Measurements from ENCODE around the gene LY6G5C. TPM values are rescaled to one million over a fixed set of nuclear protein-coding genes. Genes with fewer than 3 reads are reported as not detected.

The LY6G5C gene
- total and polyA plus RNA-seq, 10 donors: 3.3 to 7.9 (median 5.2) TPM

DNA sequence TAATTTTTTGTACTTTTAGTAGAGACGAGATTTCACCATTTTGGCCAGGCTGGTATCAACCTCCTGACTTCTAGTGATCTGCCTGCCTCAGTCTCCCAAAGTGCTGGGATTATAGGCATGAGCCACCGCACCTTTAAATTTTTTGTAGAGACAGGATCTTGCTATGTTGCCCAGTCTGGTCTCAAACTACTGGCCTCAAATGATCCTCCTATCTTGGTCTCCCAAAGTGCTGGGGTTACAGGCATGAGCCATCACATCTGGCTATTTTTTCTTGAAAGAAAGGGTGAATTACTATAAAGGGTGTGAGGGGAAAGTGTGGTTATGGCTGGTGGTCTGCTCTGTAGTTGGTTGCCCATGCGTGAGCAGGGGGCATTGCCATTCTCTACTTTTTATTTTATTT is 27.4 kb upstream of the LY6G5C start:
- H3K4me1 ChIP-seq: peaks cover 0 to 30% (median 16%) of the 10 kb centered on the region in 6 donors
- intact Hi-C loops (cut with DNase I; ENCODE audit: low total_unique reads): no loop called here
- no peak overlapping the region for H3K4me3 ChIP-seq
- DNase-seq: no peak
- H3K27ac ChIP-seq: no peak overlapping the region
- no peaks in the 10 kb centered on the region for H3K36me3 ChIP-seq
- TF ChIP-seq, protein P1, sequence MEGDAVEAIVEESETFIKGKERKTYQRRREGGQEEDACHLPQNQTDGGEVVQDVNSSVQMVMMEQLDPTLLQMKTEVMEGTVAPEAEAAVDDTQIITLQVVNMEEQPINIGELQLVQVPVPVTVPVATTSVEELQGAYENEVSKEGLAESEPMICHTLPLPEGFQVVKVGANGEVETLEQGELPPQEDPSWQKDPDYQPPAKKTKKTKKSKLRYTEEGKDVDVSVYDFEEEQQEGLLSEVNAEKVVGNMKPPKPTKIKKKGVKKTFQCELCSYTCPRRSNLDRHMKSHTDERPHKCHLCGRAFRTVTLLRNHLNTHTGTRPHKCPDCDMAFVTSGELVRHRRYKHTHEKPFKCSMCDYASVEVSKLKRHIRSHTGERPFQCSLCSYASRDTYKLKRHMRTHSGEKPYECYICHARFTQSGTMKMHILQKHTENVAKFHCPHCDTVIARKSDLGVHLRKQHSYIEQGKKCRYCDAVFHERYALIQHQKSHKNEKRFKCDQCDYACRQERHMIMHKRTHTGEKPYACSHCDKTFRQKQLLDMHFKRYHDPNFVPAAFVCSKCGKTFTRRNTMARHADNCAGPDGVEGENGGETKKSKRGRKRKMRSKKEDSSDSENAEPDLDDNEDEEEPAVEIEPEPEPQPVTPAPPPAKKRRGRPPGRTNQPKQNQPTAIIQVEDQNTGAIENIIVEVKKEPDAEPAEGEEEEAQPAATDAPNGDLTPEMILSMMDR (IDR thresholded peaks at IDR 0.05 in 8 of 11, conservative IDR thresholded peaks at IDR 0.05 in 3 of 11): no peak
- TF ChIP-seq POLR2A (IDR thresholded peaks at IDR 0.05): no peak
- TF ChIP-seq POLR2AphosphoS5 (IDR thresholded peaks at IDR 0.05): no peak
- no peaks in the 10 kb centered on the region for H3K9me3 ChIP-seq
- 90 to 96% (median 92%) methylated on average over 3 of the region's 3 CpGs for WGBS, 5 donors
- no peaks in the 10 kb centered on the region for H3K27me3 ChIP-seq (replicated peaks in 1 of 7)

DNA sequence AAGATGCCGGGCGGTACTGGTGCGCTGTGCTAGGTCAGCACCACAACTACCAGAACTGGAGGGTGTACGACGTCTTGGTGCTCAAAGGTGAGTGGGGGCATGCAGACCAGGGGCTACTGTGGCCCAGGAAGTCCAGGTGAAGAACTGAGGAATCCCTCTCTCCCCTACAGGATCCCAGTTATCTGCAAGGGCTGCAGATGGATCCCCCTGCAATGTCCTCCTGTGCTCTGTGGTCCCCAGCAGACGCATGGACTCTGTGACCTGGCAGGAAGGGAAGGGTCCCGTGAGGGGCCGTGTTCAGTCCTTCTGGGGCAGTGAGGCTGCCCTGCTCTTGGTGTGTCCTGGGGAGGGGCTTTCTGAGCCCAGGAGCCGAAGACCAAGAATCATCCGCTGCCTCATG is 26.8 kb upstream of the LY6G5C start:
- DNase-seq: no peak
- WGBS, 5 donors: 74 to 88% (median 88%) methylated on average over 5 to 10 of the region's 10 CpGs
- intact Hi-C loops (cut with DNase I; ENCODE audit: low total_unique reads): no loop called here
- H3K36me3 ChIP-seq: no peaks in the 10 kb centered on the region
- no peak overlapping the region for H3K4me3 ChIP-seq
- H3K27ac ChIP-seq: no peak overlapping the region
- H3K27me3 ChIP-seq (replicated peaks in 1 of 7): no peaks in the 10 kb centered on the region
- peaks cover 0 to 30% (median 17%) of the 10 kb centered on the region in 6 donors for H3K4me1 ChIP-seq
- TF ChIP-seq, protein P1 (IDR thresholded peaks at IDR 0.05 in 8 of 11, conservative IDR thresholded peaks at IDR 0.05 in 3 of 11): no peak
- TF ChIP-seq POLR2A (IDR thresholded peaks at IDR 0.05) (no peak), POLR2AphosphoS5 (IDR thresholded peaks at IDR 0.05) (no peak)
- H3K9me3 ChIP-seq: no peaks in the 10 kb centered on the region

DNA sequence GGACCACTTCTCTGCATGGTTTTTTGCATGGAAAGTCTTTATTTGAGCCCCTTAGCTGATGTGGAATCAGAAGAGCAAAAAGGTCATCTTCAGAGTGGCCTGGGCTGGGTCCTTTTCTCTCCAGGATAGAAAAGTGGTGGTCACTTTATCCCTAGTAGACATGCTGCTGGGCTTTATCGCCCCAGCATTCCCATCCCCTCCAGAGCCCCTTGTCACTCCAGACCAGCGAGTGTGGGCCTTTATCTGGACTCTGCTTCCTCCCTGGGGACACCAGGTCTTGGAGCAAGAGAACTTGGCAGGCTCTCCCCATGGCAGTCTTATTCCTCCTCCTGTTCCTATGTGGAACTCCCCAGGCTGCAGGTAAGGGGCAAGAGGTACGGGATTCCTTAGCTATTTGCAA is 25.7 kb upstream of the LY6G5C start, which contains the start of gene LY6G6F:
LY6G6F (plus strand) TSS at position 268 of the 400 bp plus-strand sequence; CDS start at position 309, 41 bp downstream.
- Histone ChIP-seq H3K27ac (no peak within 1 kb of the TSS), H3K4me1 (peaks cover 7 to 36% (median 24%) of the 10 kb centered on the region in 6 donors), H3K9me3 (no peaks in the 10 kb centered on the region), H3K4me3 (no peak within 1 kb of the TSS), H3K36me3 (peaks cover 0 to 2% (median 0%) of the 10 kb centered on the region in 6 donors), H3K27me3 (replicated peaks in 1 of 7) (no peaks in the 10 kb centered on the region)
- no peak for DNase-seq
- TF ChIP-seq, protein P1 (IDR thresholded peaks at IDR 0.05 in 8 of 11, conservative IDR thresholded peaks at IDR 0.05 in 3 of 11): no peak
- no peak for TF ChIP-seq POLR2AphosphoS5 (IDR thresholded peaks at IDR 0.05)
- no peak for TF ChIP-seq POLR2A (IDR thresholded peaks at IDR 0.05)
- intact Hi-C loops (cut with DNase I; ENCODE audit: low total_unique reads): no loop called here
- 44 to 74% (median 64%) methylated on average over 3 of the region's 3 CpGs for WGBS, 5 donors

DNA sequence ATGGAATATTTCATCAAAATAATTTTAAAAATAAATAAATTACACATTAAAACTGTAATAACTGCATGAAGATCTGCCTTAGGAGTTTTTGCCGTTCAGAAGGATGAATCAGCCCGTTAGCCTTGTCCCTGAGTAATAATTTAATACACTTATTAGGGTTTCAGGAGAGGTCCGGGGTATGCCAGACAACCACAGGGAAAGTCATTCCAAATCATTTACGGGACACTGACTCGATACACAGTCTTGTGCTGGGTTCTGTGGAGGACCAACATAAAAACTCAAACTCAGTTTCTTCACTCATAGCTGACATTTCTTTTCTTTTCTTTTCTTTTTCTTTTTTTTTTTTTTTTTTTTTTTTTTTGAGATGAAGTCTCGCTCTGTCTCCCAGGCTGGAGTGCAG is 25.1 kb upstream of the LY6G5C start:
- Histone ChIP-seq H3K36me3 (peaks cover 0 to 8% (median 0%) of the 10 kb centered on the region in 6 donors), H3K27me3 (replicated peaks in 1 of 7) (no peaks in the 10 kb centered on the region), H3K9me3 (no peaks in the 10 kb centered on the region), H3K27ac (no peak overlapping the region), H3K4me1 (peaks cover 13 to 36% (median 26%) of the 10 kb centered on the region in 6 donors), H3K4me3 (no peak overlapping the region)
- intact Hi-C loops (cut with DNase I; ENCODE audit: low total_unique reads): no loop called here
- no peak for TF ChIP-seq POLR2A (IDR thresholded peaks at IDR 0.05)
- no peak for TF ChIP-seq POLR2AphosphoS5 (IDR thresholded peaks at IDR 0.05)
- TF ChIP-seq, protein P1 (IDR thresholded peaks at IDR 0.05 in 8 of 11, conservative IDR thresholded peaks at IDR 0.05 in 3 of 11): no peak
- WGBS, 5 donors: 86 to 94% (median 91%) methylated on average over 5 to 6 of the region's 6 CpGs
- no peak for DNase-seq

Data from spleen (tissue), 11 donors.